HG03432 (cell line): ENCODE data around the gene PRC1.

Experiments used
- ATAC-seq: cut with Tn5 transposase; IDR thresholded peaks from one replicate; pipeline ENCODE4 v1.9.1; 2021; ENCODE audit warnings: mild to moderate bottlenecking, moderate library complexity; ENCODE audit not compliant: unreplicated experiment

The PRC1 gene

GRCh38 chr15:90955624-90956273, 38.6 kb downstream of the PRC1 start:
- ATAC-seq: no peak

- peak; percentile 95 for ATAC-seq
Measured at GRCh38 chr15:90954712-90955623, 39.4 kb downstream of the PRC1 start, which contains the start of gene RCCD1. Gene RCCD1, plus strand, starts transcription at chr15:90954884. Its CDS starts 1,851 bp downstream, at chr15:90956735.

- no peak for ATAC-seq
Measured at GRCh38 chr15:90953947-90954711, 40.2 kb downstream of the PRC1 start.

GRCh38 chr15:90952901-90953677, 41.2 kb downstream of the PRC1 start:
- ATAC-seq: no peak

GRCh38 chr15:90950676-90951075, 43.7 kb downstream of the PRC1 start:
- no peak for ATAC-seq

GRCh38 chr15:90949979-90950675, 44.2 kb downstream of the PRC1 start:
- ATAC-seq: no peak

GRCh38 chr15:90948506-90948905, 45.8 kb downstream of the PRC1 start:
- ATAC-seq: no peak

- ATAC-seq: no peak
Measured at GRCh38 chr15:90947577-90948357, 46.6 kb downstream of the PRC1 start.

GRCh38 chr15:90946941-90947576, 47.3 kb downstream of the PRC1 start:
- no peak for ATAC-seq

- no peak for ATAC-seq
Measured at GRCh38 chr15:90946538-90946937, 47.8 kb downstream of the PRC1 start.

- ATAC-seq: no peak
Measured at GRCh38 chr15:90945091-90945490, 49.2 kb downstream of the PRC1 start.

- ATAC-seq: no peak
Measured at GRCh38 chr15:90942354-90943120, 51.8 kb downstream of the PRC1 start.

- ATAC-seq: no peak
Measured at GRCh38 chr15:90941038-90941437, 53.3 kb downstream of the PRC1 start.

GRCh38 chr15:90939756-90940155, 54.6 kb downstream of the PRC1 start:
- no peak for ATAC-seq

GRCh38 chr15:90938261-90938660, 56.1 kb downstream of the PRC1 start:
- no peak for ATAC-seq

- ATAC-seq: no peak
Measured at GRCh38 chr15:90936823-90937222, 57.5 kb downstream of the PRC1 start.

GRCh38 chr15:90934949-90935751, 59.2 kb downstream of the PRC1 start, which contains the start of gene UNC45A:
Gene UNC45A, plus strand, starts transcription at chr15:90935285. Its CDS starts 40 bp downstream, at chr15:90935325.
- ATAC-seq: peak; percentile 77
